GM12801 (cell line): ENCODE measurements around the gene FAT1.

Experiments
- CTCF ChIP-seq: IDR thresholded peaks from one replicate; pipeline ENCODE4 v1.5.1; 2011; ENCODE audit warnings: control low read depth; ENCODE audit not compliant: insufficient read length; ENCODE audit errors: extremely low read depth

Gene FAT1

GRCh38 chr4:186660403-186660802 lies 63.3 kb downstream of the FAT1 start:
- no peak for TF ChIP-seq CTCF

GRCh38 chr4:186659935-186660334 lies 63.7 kb downstream of the FAT1 start:
- TF ChIP-seq CTCF = no peak

- TF ChIP-seq CTCF = no peak
These were observed 65.0 kb downstream of the FAT1 start for GRCh38 chr4:186658657-186659056.

GRCh38 chr4:186657764-186658163 lies 65.9 kb downstream of the FAT1 start:
- no peak for TF ChIP-seq CTCF

GRCh38 chr4:186653969-186654368 lies 69.7 kb downstream of the FAT1 start:
- TF ChIP-seq CTCF = no peak

GRCh38 chr4:186651624-186652023 lies 72.0 kb downstream of the FAT1 start:
- TF ChIP-seq CTCF = no peak

- no peak for TF ChIP-seq CTCF
These were observed 72.5 kb downstream of the FAT1 start for GRCh38 chr4:186651181-186651603.
